ENCODE measurements around the gene PLAAT2. TPM values are rescaled to one million over a fixed set of nuclear protein-coding genes. Genes with fewer than 3 reads are reported as not detected.
A peak's percentile ranks its signal among the peaks of the same experiment; 100 is the strongest.

The PLAAT2 gene
- total RNA-seq, 2 donors from 2014 or later: 2.6 TPM; not detected in 1

- Histone ChIP-seq H3K27ac (no peak overlapping the region), H3K27me3 (replicated peaks; ENCODE audit: insufficient read depth) (no peaks in the 10 kb centered on the region), H3K9me3 (no peaks in the 10 kb centered on the region), H3K4me3 (no peak overlapping the region), H3K4me1 (replicated peaks) (no peaks in the 10 kb centered on the region), H3K36me3 (no peaks in the 10 kb centered on the region)
- WGBS: 87% methylated on average over 7 of the region's 7 CpGs
- intact Hi-C loops (cut with DNase I): no loop called here
- TF ChIP-seq POLR2AphosphoS5 (IDR thresholded peaks at IDR 0.05): no peak
- TF ChIP-seq POLR2A (IDR thresholded peaks at IDR 0.05): no peak
- TF ChIP-seq CTCF (IDR thresholded peaks at IDR 0.05): no peak
- DNase-seq (ENCODE audit: low spot score): no peak
These were observed 36.3 kb upstream of the PLAAT2 start for GRCh38 chr11:63599211-63600122.

DNA sequence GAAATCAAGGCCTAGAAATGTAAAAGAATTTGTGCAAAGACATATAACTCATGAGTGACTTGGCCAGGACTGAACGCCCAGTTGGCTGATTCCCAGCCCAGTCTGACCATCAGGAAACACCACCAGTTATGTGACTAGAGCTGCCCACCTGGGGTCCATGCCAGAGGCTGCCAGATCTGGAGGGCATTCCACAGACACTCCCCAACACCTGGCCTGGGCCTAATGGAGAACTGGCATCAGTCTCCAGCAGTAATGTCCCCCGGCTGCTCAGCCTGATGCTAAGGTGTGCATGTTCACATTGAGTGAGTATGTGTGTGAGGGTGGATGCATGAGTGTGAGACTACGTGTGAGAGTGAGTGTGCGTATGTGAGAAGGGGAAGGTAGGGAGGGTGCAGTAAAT is 35.4 kb upstream of the PLAAT2 start:
- no peaks in the 10 kb centered on the region for H3K9me3 ChIP-seq
- no peak for DNase-seq (ENCODE audit: low spot score)
- H3K4me1 ChIP-seq (replicated peaks): no peaks in the 10 kb centered on the region

GRCh38 chr11:63595296-63595695 is 32.1 kb upstream of the PLAAT2 start:
- no peak overlapping the region for H3K4me3 ChIP-seq
- no peaks in the 10 kb centered on the region for H3K4me1 ChIP-seq (replicated peaks)
- H3K27ac ChIP-seq: no peak overlapping the region
- DNase-seq (ENCODE audit: low spot score): no peak
- TF ChIP-seq POLR2AphosphoS5 (IDR thresholded peaks at IDR 0.05): no peak
- TF ChIP-seq CTCF (IDR thresholded peaks at IDR 0.05): no peak
- no peak for TF ChIP-seq POLR2A (IDR thresholded peaks at IDR 0.05)
- 77% methylated on average over 4 of the region's 4 CpGs for WGBS
- no peaks in the 10 kb centered on the region for H3K9me3 ChIP-seq
- intact Hi-C loops (cut with DNase I): no loop called here
- H3K36me3 ChIP-seq: no peaks in the 10 kb centered on the region
- H3K27me3 ChIP-seq (replicated peaks; ENCODE audit: insufficient read depth): no peaks in the 10 kb centered on the region

More for the DNA sequence above, 35.4 kb upstream of the PLAAT2 start:
- no peak for TF ChIP-seq POLR2A (IDR thresholded peaks at IDR 0.05)
- no peak for TF ChIP-seq POLR2AphosphoS5 (IDR thresholded peaks at IDR 0.05)
- no peak for TF ChIP-seq CTCF (IDR thresholded peaks at IDR 0.05)
- Histone ChIP-seq H3K27me3 (replicated peaks; ENCODE audit: insufficient read depth) (no peaks in the 10 kb centered on the region), H3K27ac (no peak overlapping the region), H3K36me3 (no peaks in the 10 kb centered on the region), H3K4me3 (no peak overlapping the region)
- intact Hi-C loops (cut with DNase I): no loop called here
- 86% methylated on average over 4 of the region's 4 CpGs for WGBS

GRCh38 chr11:63592975-63593395 is 29.8 kb upstream of the PLAAT2 start:
- TF ChIP-seq CTCF (IDR thresholded peaks at IDR 0.05) (peak in 3 of 4 experiments; percentile 27 to 46 (median 28)), POLR2AphosphoS5 (IDR thresholded peaks at IDR 0.05) (no peak)
- Histone ChIP-seq H3K9me3 (no peaks in the 10 kb centered on the region), H3K27ac (no peak overlapping the region), H3K4me3 (no peak overlapping the region), H3K27me3 (replicated peaks; ENCODE audit: insufficient read depth) (no peaks in the 10 kb centered on the region), H3K4me1 (replicated peaks) (no peaks in the 10 kb centered on the region), H3K36me3 (no peaks in the 10 kb centered on the region)
- intact Hi-C loops (cut with DNase I): no loop called here
- no peak for DNase-seq (ENCODE audit: low spot score)
- WGBS: 65% methylated on average over 4 of the region's 4 CpGs

All from prostate gland (tissue), 2 donors.